GM12878 (cell line): ENCODE measurements around the gene TANK. TPM values are rescaled to one million over a fixed set of nuclear protein-coding genes. Genes with fewer than 3 reads are reported as not detected.
"Not testable (repeated sequence)": the region's sequence is repeated elsewhere in the genome, so short reads cannot be mapped to it uniquely, and the experiment has no call there.

ENCODE experiments used
- ATAC-seq: fragments of 200-7000 bp; cut with Tn5 transposase; 3 replicates; pipeline ENCODE4 v1.9.1; 2020; ENCODE audit warnings: mild to moderate bottlenecking, moderate library complexity
- BruUV-seq: library from RNA; stranded (reverse); fragments of 400-500 nt; replicated peaks from 2 replicates; lab custom pipeline; 2021; lab: Mats Ljungman, UMichigan
- CTCF ChIA-PET: fragments of 300-600 bp; sonication (Branson Sonifier 250); formaldehyde crosslinking; extraction: SDS; loops from one replicate; lab custom pipeline; 2021; ENCODE audit warnings: inconsistent platforms; lab: Yijun Ruan, JAX
- POLR2A ChIA-PET: fragments of 350-600 bp; formaldehyde crosslinking; extraction: SDS; loops from one replicate; lab custom pipeline; 2021; ENCODE audit warnings: inconsistent platforms; lab: Charles Lee
- RAD21 ChIA-PET: fragments of 300-600 bp; sonication (Branson Sonifier 250); formaldehyde crosslinking; loops from one replicate; lab custom pipeline; 2023; ENCODE audit warnings: antibody characterized with exemption; ENCODE audit not compliant: unreplicated experiment; lab: Charles Lee
- SMC1A ChIA-PET: fragments of 300-600 bp; sonication (Branson Sonifier 250); formaldehyde crosslinking; loops from one replicate; lab custom pipeline; 2023; ENCODE audit not compliant: unreplicated experiment, uncharacterized antibody; lab: Charles Lee
- DNase-seq: peaks from one replicate; pipeline ENCODE4 v3.0.0-alpha.2; 2011; ENCODE audit warnings: low read depth, low spot score
- FAIRE-seq: peaks from 3 replicates; lab custom pipeline; 2011; peaks lifted over from hg19 to GRCh38; lab: Jason Lieb, UNC
- H2AFZ ChIP-seq: 2 replicates; pipeline ENCODE4 v1.6.0; 2011; ENCODE audit warnings: low read depth, low read length, control low read depth; ENCODE audit not compliant: control insufficient read depth
- H3K27ac ChIP-seq: 2 replicates; pipeline ENCODE4 v1.5.1; 2011; ENCODE audit warnings: control low read depth; ENCODE audit not compliant: control insufficient read depth, insufficient read depth
- H3K27me3 ChIP-seq, 2 experiments: replicated peaks in 1 of 2; 2 replicates each; pipeline versions ENCODE4 v1.6.0 to v1.6.1; 2011; ENCODE audit warnings: low read length in 1 of 2; ENCODE audit not compliant: control insufficient read depth in 2 of 2, insufficient read depth in 2 of 2
- H3K36me3 ChIP-seq, 2 experiments: 2 replicates each; pipeline ENCODE4 v1.5.1; 2011; ENCODE audit warnings: low read length in 1 of 2; ENCODE audit not compliant: control insufficient read depth in 2 of 2, insufficient read depth in 2 of 2
- H3K4me1 ChIP-seq: 2 replicates; pipeline ENCODE4 v1.6.1; 2011; ENCODE audit warnings: mild to moderate bottlenecking, low read length, moderate library complexity, mixed read lengths; ENCODE audit not compliant: control insufficient read depth, insufficient read depth
- H3K4me2 ChIP-seq: 2 replicates; pipeline ENCODE4 v1.6.0; 2011; ENCODE audit warnings: control low read depth; ENCODE audit not compliant: control insufficient read depth, insufficient read depth
- H3K4me3 ChIP-seq: fragments of 200-600 bp; sonication (generic); 2 replicates; pipeline ENCODE4 v1.5.1; 2016
- H3K79me2 ChIP-seq: 2 replicates; pipeline ENCODE4 v1.6.0; 2011; ENCODE audit warnings: low read length; ENCODE audit not compliant: control insufficient read depth, insufficient read depth
- H3K9ac ChIP-seq: 2 replicates; pipeline ENCODE4 v1.8.0; 2011; ENCODE audit warnings: low read length, control low read depth, mixed read lengths; ENCODE audit not compliant: control insufficient read depth, insufficient read depth
- H3K9me3 ChIP-seq: replicated peaks from 3 replicates; pipeline ENCODE4 v1.5.1; 2011; ENCODE audit warnings: mild to moderate bottlenecking, low read length; ENCODE audit not compliant: control insufficient read depth, insufficient read depth
- H4K20me1 ChIP-seq: 2 replicates; pipeline ENCODE4 v1.6.0; 2011; ENCODE audit not compliant: control insufficient read depth, insufficient read depth
- ATF7 ChIP-seq: fragments of 450-650 bp; IDR thresholded peaks from 2 replicates; pipeline ENCODE4 v1.6.1; 2016; ENCODE audit warnings: low read depth, mild to moderate bottlenecking
- BHLHE40 ChIP-seq, 2 experiments: fragments of 450-650 bp in 1 of 2; IDR thresholded peaks; 2 replicates each; pipeline ENCODE4 v1.6.1; 2011 to 2017; ENCODE audit warnings: low read depth in 2 of 2, borderline replicate concordance in 1 of 2, improper control_type of control experiment in 1 of 2, low read length in 1 of 2, mild to moderate bottlenecking in 1 of 2
- CREM ChIP-seq: IDR thresholded peaks from 2 replicates; pipeline ENCODE4 v1.6.1; 2014; ENCODE audit warnings: antibody characterized with exemption, low read depth
- EED ChIP-seq: sonication (generic); IDR thresholded peaks from 2 replicates; pipeline ENCODE4 v1.6.1; 2016; ENCODE audit warnings: antibody characterized with exemption, low read depth
- GATAD2B ChIP-seq: fragments of 450-650 bp; conservative IDR thresholded peaks from 2 replicates; pipeline ENCODE4 v1.6.1; 2017; ENCODE audit warnings: low read depth, mild to moderate bottlenecking, moderate library complexity
- IKZF2 ChIP-seq, 2 experiments: fragments of 450-650 bp; IDR thresholded peaks; 2 replicates each; pipeline ENCODE4 v1.6.1; 2017; ENCODE audit warnings: mild to moderate bottlenecking in 2 of 2, moderate library complexity in 2 of 2
- NBN ChIP-seq: fragments of 450-650 bp; IDR thresholded peaks from 2 replicates; pipeline ENCODE4 v1.6.1; 2016
- NR2F1 ChIP-seq: fragments of 450-650 bp; conservative IDR thresholded peaks from 2 replicates; pipeline ENCODE4 v1.6.1; 2017; ENCODE audit warnings: mild to moderate bottlenecking
- POLR2AphosphoS2 ChIP-seq: IDR thresholded peaks from 2 replicates; pipeline ENCODE4 v1.6.1; 2011; ENCODE audit warnings: low read depth, mild to moderate bottlenecking, low read length, improper control_type of control experiment, moderate library complexity
- SIN3A ChIP-seq: IDR thresholded peaks from 2 replicates; pipeline ENCODE4 v1.6.1; 2012; ENCODE audit warnings: low read depth, low read length, improper control_type of control experiment
- SMAD5 ChIP-seq: IDR thresholded peaks from 2 replicates; pipeline ENCODE4 v1.6.1; 2016; ENCODE audit warnings: antibody characterized with exemption, low read depth
- TAF1 ChIP-seq: IDR thresholded peaks from 2 replicates; pipeline ENCODE4 v1.6.1; 2011; ENCODE audit warnings: mild to moderate bottlenecking, low read depth, low read length, borderline replicate concordance
- ZBTB40 ChIP-seq: fragments of 450-650 bp; IDR thresholded peaks from 2 replicates; pipeline ENCODE4 v1.6.1; 2016; ENCODE audit warnings: mild to moderate bottlenecking, moderate library complexity, borderline replicate concordance
- WGBS: methylation state at CpG from one replicate; pipeline ENCODE4 v1.1.6; 2016; ENCODE audit warnings: low lambda C conversion rate; ENCODE audit not compliant: insufficient replicate concordance, insufficient coverage; ENCODE audit errors: missing lambda C conversion rate; 5-methylcytosine and 5-hydroxymethylcytosine counted together
- in situ Hi-C: fragments of 300-500 bp; cut with MboI; formaldehyde crosslinking; loops from 9 replicates; pipeline ENCODE4 v1.14.3; 2018; ENCODE audit warnings: mixed read lengths
- intact Hi-C: fragments of 100-400 bp; cut with micrococcal nuclease; formaldehyde crosslinking; loops from one replicate; pipeline ENCODE4 v1.14.2; 2022; ENCODE audit not compliant: unreplicated experiment
- polyA plus RNA-seq, 11 experiments: library from polyadenylated mRNA; depleted of rRNA in 4 of 11; unstranded in 6 of 11; stranded (reverse) in 5 of 11; fragments of >200 nt; fragmentation: Nextera tagmentation in 4 of 11; fragmentation: Illumina TruSeq in 1 of 11; extraction: Ambion mirVana in 4 of 11; extraction: Trizol in 1 of 11; gene quantifications; 1 replicate in 1 of 11; 2 replicates in 10 of 11; pipeline versions ENCODE4 v1.2.1 to v1.2.3, GENCODE V29; 2011 to 2016; ENCODE audit warnings: inconsistent platforms in 2 of 11, missing spikeins in 2 of 11, low read depth in 1 of 11
- total RNA-seq, 4 experiments: library from RNA; depleted of rRNA in 3 of 4; stranded (reverse); fragments of >200 nt in 3 of 4; fragmentation: Illumina TruSeq in 1 of 4; extraction: Trizol in 1 of 4; gene quantifications; 2 replicates each; pipeline versions ENCODE4 v1.2.1 to v1.2.3, GENCODE V29; 2013 to 2021
- TF ChIP-seq, protein P1 (sequence below): fragments of 450-650 bp; IDR thresholded peaks from 2 replicates; pipeline ENCODE4 v1.6.1; 2017; ENCODE audit warnings: mild to moderate bottlenecking, moderate library complexity

The TANK gene
- total and polyA plus RNA-seq, 10 of the 15 experiments (the other 5 are each of a cell fraction or from before 2014, with no cell fraction given), result 48.6 to 127 (median 103) TPM

DNA sequence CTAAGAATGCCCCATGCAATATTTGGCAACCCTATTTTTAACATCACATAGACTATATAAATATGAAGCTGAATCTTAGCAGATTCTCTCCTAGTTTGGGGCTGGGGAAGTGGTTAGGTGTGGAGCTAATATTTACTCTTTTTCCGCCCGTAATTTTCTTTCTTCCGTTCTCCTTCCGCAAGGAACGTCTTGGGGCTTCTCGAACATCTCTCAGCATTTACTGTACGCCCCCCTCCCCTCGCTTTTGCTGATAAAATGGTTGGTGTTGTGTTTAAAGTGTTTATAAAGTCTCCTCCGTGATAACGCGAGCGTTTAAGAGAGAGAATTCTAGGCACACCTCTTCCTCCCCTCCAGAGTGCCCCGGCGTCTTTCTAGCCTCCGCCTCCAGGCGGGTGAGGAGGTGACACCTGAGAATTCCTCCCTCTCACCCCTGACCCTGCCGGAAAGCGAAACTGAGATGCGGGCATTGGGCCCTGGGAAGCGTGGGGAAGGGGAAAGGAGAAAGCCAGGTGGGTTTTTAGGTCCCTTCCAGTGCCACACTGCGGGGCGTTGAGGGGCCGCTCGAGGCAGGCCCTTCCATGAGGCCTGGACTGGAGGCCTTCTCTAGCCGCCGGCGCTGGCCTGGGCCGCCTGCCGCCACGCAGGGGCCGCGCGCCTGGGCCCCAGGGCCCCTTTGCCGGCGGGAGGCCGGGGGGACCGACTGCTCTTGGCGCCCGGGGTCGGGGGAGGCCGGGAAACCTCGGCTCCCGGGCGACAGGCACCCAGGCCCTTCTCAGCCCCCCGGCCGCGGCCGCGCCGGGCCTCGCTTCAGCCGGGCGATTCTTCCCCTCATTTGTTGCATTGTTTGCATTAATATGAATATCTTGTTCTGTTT, 84.4 kb downstream of the TANK start:
- ATAC-seq (peak; percentile 93), FAIRE-seq (peak; percentile 89), DNase-seq (peak; percentile 55)
- WGBS, result under 1% methylated on average over 30 of the region's 53 CpGs
- peaks cover 16% of the 10 kb centered on the region for H3K79me2 ChIP-seq
- H3K27me3 ChIP-seq, H3K36me3 ChIP-seq, in situ Hi-C loops, H3K9me3 ChIP-seq, H4K20me1 ChIP-seq: not testable (repeated sequence)
- H3K4me2 ChIP-seq, result peak overlapping the region; percentile 99
- SMC1A ChIA-PET, result interaction anchor here (1.1 to 1.9 kb wide), 9 partner anchors 12 to 148 kb away, joined by 3 to 10 read pairs (median 3); partner anchors contain the start of gene TANK
- peak overlapping the region; percentile 81 for H3K9ac ChIP-seq
- peaks cover 18% of the 10 kb centered on the region for H3K4me1 ChIP-seq
- H2AFZ ChIP-seq, result peak overlapping the region; percentile 55
- BruUV-seq, result TSS peak; percentile 83
- intact Hi-C loops, result loop anchor here (5.0 kb wide), 3 partner anchors 143 to 1073 kb away; partner anchors contain the start of gene IFIH1
- RAD21 ChIA-PET, result interaction anchor here (1.0 to 2.2 kb wide), 4 partner anchors 7 to 109 kb away, joined by 3 to 8 read pairs (median 3); no protein-coding TSS in a partner anchor
- peak overlapping the region; percentile 84 for H3K27ac ChIP-seq
- peak overlapping the region; percentile 63 for H3K4me3 ChIP-seq
- POLR2A ChIA-PET, result interaction anchor here (0.5 to 2.3 kb wide), 3 partner anchors 9 to 71 kb away, joined by 4 to 7 read pairs (median 7); partner anchors contain the start of gene PSMD14
- CTCF ChIA-PET, result interaction anchor here (0.7 to 3.3 kb wide), 4 partner anchors 10 to 115 kb away, joined by 3 to 26 read pairs (median 10); no protein-coding TSS in a partner anchor
- TF ChIP-seq GATAD2B, result peak; percentile 65; the same call in 1 of the 2 replicates
- peak; percentile 89 for TF ChIP-seq NR2F1
- peak; percentile 69; the same call in 1 of the 2 replicates for TF ChIP-seq SMAD5
- 0 out of 2 replicates have a peak, but pooled peaks have one; percentile 32 for TF ChIP-seq ATF7
- TF ChIP-seq, protein P1, sequence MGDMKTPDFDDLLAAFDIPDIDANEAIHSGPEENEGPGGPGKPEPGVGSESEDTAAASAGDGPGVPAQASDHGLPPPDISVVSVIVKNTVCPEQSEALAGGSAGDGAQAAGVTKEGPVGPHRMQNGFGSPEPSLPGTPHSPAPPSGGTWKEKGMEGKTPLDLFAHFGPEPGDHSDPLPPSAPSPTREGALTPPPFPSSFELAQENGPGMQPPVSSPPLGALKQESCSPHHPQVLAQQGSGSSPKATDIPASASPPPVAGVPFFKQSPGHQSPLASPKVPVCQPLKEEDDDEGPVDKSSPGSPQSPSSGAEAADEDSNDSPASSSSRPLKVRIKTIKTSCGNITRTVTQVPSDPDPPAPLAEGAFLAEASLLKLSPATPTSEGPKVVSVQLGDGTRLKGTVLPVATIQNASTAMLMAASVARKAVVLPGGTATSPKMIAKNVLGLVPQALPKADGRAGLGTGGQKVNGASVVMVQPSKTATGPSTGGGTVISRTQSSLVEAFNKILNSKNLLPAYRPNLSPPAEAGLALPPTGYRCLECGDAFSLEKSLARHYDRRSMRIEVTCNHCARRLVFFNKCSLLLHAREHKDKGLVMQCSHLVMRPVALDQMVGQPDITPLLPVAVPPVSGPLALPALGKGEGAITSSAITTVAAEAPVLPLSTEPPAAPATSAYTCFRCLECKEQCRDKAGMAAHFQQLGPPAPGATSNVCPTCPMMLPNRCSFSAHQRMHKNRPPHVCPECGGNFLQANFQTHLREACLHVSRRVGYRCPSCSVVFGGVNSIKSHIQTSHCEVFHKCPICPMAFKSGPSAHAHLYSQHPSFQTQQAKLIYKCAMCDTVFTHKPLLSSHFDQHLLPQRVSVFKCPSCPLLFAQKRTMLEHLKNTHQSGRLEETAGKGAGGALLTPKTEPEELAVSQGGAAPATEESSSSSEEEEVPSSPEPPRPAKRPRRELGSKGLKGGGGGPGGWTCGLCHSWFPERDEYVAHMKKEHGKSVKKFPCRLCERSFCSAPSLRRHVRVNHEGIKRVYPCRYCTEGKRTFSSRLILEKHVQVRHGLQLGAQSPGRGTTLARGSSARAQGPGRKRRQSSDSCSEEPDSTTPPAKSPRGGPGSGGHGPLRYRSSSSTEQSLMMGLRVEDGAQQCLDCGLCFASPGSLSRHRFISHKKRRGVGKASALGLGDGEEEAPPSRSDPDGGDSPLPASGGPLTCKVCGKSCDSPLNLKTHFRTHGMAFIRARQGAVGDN, result peak; percentile 70; the same call in 1 of the 2 replicates
- TF ChIP-seq POLR2AphosphoS2, result 0 out of 2 replicates have a peak, but pooled peaks have one; percentile 15
- peak; percentile 60; the same call in 1 of the 2 replicates for TF ChIP-seq SIN3A
- 0 out of 2 replicates have a peak, but pooled peaks have one; percentile 33 for TF ChIP-seq NBN
- 0 out of 4 replicates have a peak, but pooled peaks have one; percentile 12 to 23 for TF ChIP-seq BHLHE40 (IDR thresholded peaks at IDR 0.05; ENCODE audit: borderline replicate concordance in 1 of 2, low read depth in 2 of 2, low read length in 1 of 2)
- TF ChIP-seq EED, result peak; percentile 50; the same call in 1 of the 2 replicates
- TF ChIP-seq ZBTB40, result peak; percentile 36; the same call in 1 of the 2 replicates
- TF ChIP-seq CREM, result peak; percentile 15; the same call in 1 of the 2 replicates
- TF ChIP-seq IKZF2 (IDR thresholded peaks at IDR 0.05), result peak; percentile 60 to 75
- TF ChIP-seq TAF1, result peak; percentile 44; the same call in 1 of the 2 replicates
